Tibial artery (tissue), 4 donors: ENCODE data around the gene RBM7.
A peak's percentile ranks its signal among the peaks of the same experiment; 100 is the strongest.

ENCODE experiments used
- DNase-seq, 2 donors: peaks; one replicate each; pipeline ENCODE4 v3.0.0-alpha.2; 2019
- H3K27ac ChIP-seq, 2 donors: fragments of 200-600 bp; sonication (generic) in 1 of 2; 1 replicate in 1 of 2; 2 replicates in 1 of 2; pipeline ENCODE4 v1.5.1; 2018 to 2019; ENCODE audit warnings: mild to moderate bottlenecking in 1 of 2
- H3K27me3 ChIP-seq, 2 donors: fragments of 200-600 bp; sonication (generic) in 1 of 2; one replicate each; pipeline versions ENCODE4 v1.5.1 to v1.6.0; 2016 to 2019
- H3K36me3 ChIP-seq, 3 donors: fragments of 200-600 bp; sonication (generic) in 2 of 3; one replicate each; pipeline ENCODE4 v1.5.1; 2016 to 2019; ENCODE audit warnings: mild to moderate bottlenecking in 2 of 3
- H3K4me1 ChIP-seq, 4 donors: fragments of 200-600 bp; sonication (generic) in 2 of 4; 1 replicate in 3 of 4; 2 replicates in 1 of 4; pipeline ENCODE4 v1.5.1; 2016 to 2019
- H3K4me3 ChIP-seq, 2 donors: fragments of 200-600 bp; sonication (generic) in 1 of 2; 1 replicate in 1 of 2; 2 replicates in 1 of 2; pipeline ENCODE4 v1.5.1; 2018 to 2019; ENCODE audit warnings: mild to moderate bottlenecking in 2 of 2
- H3K9me3 ChIP-seq, 3 donors: fragments of 200-600 bp; sonication (generic) in 1 of 3; one replicate each; pipeline ENCODE4 v1.5.1; 2016 to 2019
- intact Hi-C: fragments of 100-400 bp; cut with DNase I; formaldehyde crosslinking; loops from one replicate; pipeline ENCODE4 v1.15.0; 2023; ENCODE audit warnings: low total_unique reads
- TF ChIP-seq, protein P1 (sequence below), 2 experiments: fragments of 200-600 bp in 1 of 2; fragments of 450-650 bp in 1 of 2; IDR thresholded peaks; one replicate each; pipeline ENCODE4 v1.5.1; 2017 to 2019; ENCODE audit warnings: antibody characterized with exemption in 2 of 2, mild to moderate bottlenecking in 1 of 2, moderate library complexity in 1 of 2

RBM7 gene

DNA sequence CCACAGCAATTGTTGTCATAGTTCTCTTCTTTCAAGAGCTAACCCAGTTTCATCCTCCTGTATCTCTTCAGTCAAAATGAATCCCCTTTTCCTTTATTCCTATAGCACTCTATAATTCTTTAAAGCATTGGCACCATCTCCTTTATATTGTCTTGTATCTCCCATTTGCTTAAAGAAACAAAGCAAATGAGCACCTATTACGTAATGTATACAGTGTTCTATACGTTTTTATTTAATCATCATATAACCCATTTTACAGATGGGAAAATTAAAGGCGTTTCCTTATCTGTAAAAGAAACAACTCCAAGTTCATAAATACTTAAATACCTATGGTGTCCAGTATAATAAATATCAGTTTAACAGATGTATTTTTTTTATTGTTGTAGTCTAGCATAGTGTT is 32.4 kb downstream of the RBM7 start:
- TF ChIP-seq, protein P1, sequence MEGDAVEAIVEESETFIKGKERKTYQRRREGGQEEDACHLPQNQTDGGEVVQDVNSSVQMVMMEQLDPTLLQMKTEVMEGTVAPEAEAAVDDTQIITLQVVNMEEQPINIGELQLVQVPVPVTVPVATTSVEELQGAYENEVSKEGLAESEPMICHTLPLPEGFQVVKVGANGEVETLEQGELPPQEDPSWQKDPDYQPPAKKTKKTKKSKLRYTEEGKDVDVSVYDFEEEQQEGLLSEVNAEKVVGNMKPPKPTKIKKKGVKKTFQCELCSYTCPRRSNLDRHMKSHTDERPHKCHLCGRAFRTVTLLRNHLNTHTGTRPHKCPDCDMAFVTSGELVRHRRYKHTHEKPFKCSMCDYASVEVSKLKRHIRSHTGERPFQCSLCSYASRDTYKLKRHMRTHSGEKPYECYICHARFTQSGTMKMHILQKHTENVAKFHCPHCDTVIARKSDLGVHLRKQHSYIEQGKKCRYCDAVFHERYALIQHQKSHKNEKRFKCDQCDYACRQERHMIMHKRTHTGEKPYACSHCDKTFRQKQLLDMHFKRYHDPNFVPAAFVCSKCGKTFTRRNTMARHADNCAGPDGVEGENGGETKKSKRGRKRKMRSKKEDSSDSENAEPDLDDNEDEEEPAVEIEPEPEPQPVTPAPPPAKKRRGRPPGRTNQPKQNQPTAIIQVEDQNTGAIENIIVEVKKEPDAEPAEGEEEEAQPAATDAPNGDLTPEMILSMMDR (IDR thresholded peaks at IDR 0.05): no peak
- H3K36me3 ChIP-seq: no peaks in the 10 kb centered on the region
- DNase-seq: no peak
- no peak overlapping the region for H3K27ac ChIP-seq
- no peaks in the 10 kb centered on the region for H3K27me3 ChIP-seq
- H3K4me3 ChIP-seq: no peak overlapping the region
- no peaks in the 10 kb centered on the region for H3K4me1 ChIP-seq
- intact Hi-C loops: no loop called here
- no peaks in the 10 kb centered on the region for H3K9me3 ChIP-seq

DNA sequence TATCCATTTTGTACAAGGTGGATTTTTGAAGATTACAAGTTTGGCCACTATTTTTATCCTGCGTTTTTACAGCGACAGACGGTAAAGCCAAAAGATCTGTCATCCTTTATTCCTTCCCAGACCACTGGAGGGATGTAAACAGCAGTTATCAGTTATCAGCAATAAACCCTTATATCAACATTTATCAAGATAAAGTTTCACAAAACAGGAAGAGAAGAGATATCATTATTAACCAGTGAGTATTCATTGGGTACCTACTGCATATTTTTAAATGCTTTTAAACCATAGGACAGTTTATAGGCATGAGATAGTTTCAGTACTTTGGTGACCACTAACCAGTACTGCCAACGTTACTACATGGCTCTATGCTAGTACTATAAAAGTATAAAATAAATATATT is 32.9 kb downstream of the RBM7 start:
- Histone ChIP-seq H3K4me1 (no peaks in the 10 kb centered on the region), H3K4me3 (no peak overlapping the region), H3K9me3 (no peaks in the 10 kb centered on the region), H3K27me3 (no peaks in the 10 kb centered on the region), H3K36me3 (no peaks in the 10 kb centered on the region), H3K27ac (no peak overlapping the region)
- no peak for DNase-seq
- TF ChIP-seq, protein P1 (IDR thresholded peaks at IDR 0.05): no peak
- intact Hi-C loops: no loop called here

DNA sequence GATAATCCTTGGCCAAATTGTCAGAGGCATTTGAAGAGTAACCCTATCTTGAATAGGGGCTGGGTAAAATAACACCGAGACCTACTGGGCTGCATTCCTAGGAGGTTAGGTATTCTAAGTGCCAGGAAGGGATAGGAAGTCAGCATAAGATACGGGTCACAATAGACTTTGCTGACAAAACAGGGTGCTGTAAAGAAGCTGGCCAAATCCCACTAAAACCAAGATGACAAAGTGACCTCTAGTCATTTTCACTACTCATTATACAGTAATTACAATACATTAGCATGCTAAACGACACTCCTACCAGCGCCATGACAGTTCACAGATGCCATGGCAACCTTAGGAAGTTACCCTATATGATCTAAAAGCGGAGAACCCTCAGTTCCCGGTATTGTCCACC is 37.8 kb downstream of the RBM7 start:
- Histone ChIP-seq H3K4me3 (no peak overlapping the region), H3K36me3 (no peaks in the 10 kb centered on the region), H3K4me1 (peaks cover 0 to 35% (median 10%) of the 10 kb centered on the region in 4 donors), H3K27me3 (no peaks in the 10 kb centered on the region), H3K9me3 (no peaks in the 10 kb centered on the region), H3K27ac (no peak overlapping the region)
- TF ChIP-seq, protein P1 (IDR thresholded peaks at IDR 0.05): no peak
- intact Hi-C loops: loop anchor here (5.0 kb wide), 1 partner anchor 36 kb away; the partner anchor contains the start of genes C11orf71 and RBM7
- DNase-seq: no peak

DNA sequence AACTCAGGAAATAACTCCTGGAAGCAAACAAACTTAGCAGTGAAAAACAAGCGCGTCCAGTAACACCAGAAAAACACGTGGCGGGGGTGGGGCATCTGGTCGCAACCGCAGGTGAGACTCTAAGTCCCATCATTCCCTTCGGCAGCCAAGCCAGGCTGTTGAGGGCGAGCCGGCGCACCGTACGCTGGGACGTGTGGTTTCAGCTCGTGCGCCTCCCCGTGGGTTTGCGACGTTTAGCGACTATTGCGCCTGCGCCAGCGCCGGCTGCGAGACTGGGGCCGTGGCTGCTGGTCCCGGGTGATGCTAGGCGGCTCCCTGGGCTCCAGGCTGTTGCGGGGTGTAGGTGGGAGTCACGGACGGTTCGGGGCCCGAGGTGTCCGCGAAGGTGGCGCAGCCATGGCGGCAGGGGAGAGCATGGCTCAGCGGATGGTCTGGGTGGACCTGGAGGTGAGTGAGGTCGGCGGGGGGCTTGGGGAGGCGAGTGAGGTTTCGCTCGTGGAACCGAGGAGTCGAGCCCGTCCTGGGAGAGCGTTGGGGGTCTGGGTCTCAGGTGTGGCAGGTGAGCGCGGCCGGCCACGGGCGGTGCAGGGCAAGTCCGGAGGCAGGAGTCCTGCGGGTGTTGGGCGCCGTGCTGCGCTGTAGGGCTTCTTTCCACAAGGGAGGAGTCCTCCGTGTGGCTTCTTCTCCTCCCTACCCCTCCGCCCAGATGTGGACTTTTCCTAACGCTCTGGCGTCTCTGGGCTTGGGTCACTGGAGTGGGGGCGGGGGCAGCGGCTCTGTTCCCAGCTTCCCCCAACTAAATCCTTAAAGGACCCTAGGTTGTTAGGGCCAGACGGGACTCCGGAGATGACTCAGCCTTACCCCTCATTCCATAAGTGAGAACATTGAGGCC is 39.0 kb downstream of the RBM7 start, which contains the start of gene REXO2:
Gene REXO2 (plus strand): TSS at position 239 of the 892 bp plus-strand sequence. CDS start 62 bp downstream, at position 301.
- H3K9me3 ChIP-seq: no peaks in the 10 kb centered on the region
- peak within 1 kb of the TSS; percentile 77 to 97 for H3K4me3 ChIP-seq
- no peaks in the 10 kb centered on the region for H3K27me3 ChIP-seq
- H3K4me1 ChIP-seq: peaks cover 0 to 47% (median 10%) of the 10 kb centered on the region in 4 donors
- H3K36me3 ChIP-seq: peaks cover 2 to 10% (median 7%) of the 10 kb centered on the region in 3 donors
- H3K27ac ChIP-seq: peak within 1 kb of the TSS; percentile 81 to 88
- DNase-seq: peak; percentile 97
- TF ChIP-seq, protein P1 (IDR thresholded peaks at IDR 0.05): peak; percentile 19 to 27
- intact Hi-C loops: loop anchor here (5.0 kb wide), 1 partner anchor 37 kb away; the partner anchor contains the start of genes C11orf71 and RBM7

DNA sequence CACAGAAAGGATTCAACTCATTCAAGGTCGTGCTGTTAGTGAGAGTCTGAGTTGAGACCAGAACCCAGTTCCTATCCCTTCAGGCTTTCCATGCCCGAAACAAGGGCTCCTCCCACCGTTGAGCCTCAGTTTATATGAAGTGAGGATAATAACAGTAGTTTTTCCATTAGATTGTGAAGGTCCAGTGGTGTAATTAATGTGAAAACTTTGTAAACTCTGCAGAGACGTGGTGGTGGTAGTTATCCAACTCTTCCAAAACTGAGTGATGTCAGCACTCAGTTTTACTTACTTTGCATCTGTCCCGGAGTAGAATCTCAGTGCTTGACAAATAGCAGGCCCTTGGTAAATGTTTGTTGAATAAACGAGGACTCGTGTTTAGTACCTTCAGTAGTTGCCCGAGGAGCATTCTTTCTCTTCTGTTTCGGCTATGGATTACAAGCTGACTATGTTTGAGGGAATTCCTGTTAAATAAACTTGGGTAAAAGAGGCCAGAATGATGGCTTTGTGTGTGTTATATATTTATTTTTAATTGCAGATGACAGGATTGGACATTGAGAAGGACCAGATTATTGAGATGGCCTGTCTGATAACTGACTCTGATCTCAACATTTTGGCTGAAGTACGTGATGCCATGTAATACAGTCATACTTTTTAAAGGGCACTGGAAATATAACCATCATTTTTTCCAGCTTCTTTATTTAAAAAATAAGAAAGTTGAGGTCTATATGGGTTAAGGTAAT is 39.8 kb downstream of the RBM7 start:
- intact Hi-C loops: no loop called here
- no peak for DNase-seq

More for the DNA sequence above, 39.8 kb downstream of the RBM7 start:
- peak overlapping the region; percentile 81 to 88 for H3K27ac ChIP-seq
- H3K36me3 ChIP-seq: peaks cover 7 to 15% (median 7%) of the 10 kb centered on the region in 3 donors
- TF ChIP-seq, protein P1 (IDR thresholded peaks at IDR 0.05): no peak
- H3K4me1 ChIP-seq: peaks cover 0 to 48% (median 10%) of the 10 kb centered on the region in 4 donors
- H3K27me3 ChIP-seq: no peaks in the 10 kb centered on the region
- no peaks in the 10 kb centered on the region for H3K9me3 ChIP-seq
- peak overlapping the region; percentile 77 to 97 for H3K4me3 ChIP-seq
